Epithelial cell of esophagus (primary cell): ENCODE data around the gene C3orf85.

ENCODE experiments used
- DNase-seq: peaks from one replicate; pipeline ENCODE4 v3.0.0; 2010; ENCODE audit warnings: low read depth
- H3K4me3 ChIP-seq: 2 replicates; pipeline ENCODE4 v1.5.1; 2011; ENCODE audit warnings: mild to moderate bottlenecking, low read length, control low read depth
- CTCF ChIP-seq: IDR thresholded peaks from 2 replicates; pipeline ENCODE4 v1.5.1; 2011; ENCODE audit warnings: low read depth, mild to moderate bottlenecking, low read length, control low read depth, inconsistent platforms; ENCODE audit not compliant: insufficient read depth; ENCODE audit errors: missing control alignments

C3orf85 gene

GRCh38 chr3:109143646-109144045 is 7.1 kb downstream of the C3orf85 start:
- H3K4me3 ChIP-seq, result no peak overlapping the region
- TF ChIP-seq CTCF, result no peak
- no peak for DNase-seq

GRCh38 chr3:109149078-109149477 is 12.6 kb downstream of the C3orf85 start:
- no peak overlapping the region for H3K4me3 ChIP-seq
- TF ChIP-seq CTCF, result no peak
- DNase-seq, result no peak

GRCh38 chr3:109152320-109152719 is 15.8 kb downstream of the C3orf85 start:
- no peak for TF ChIP-seq CTCF
- no peak for DNase-seq
- H3K4me3 ChIP-seq, result no peak overlapping the region

- DNase-seq, result peak; percentile 7
- H3K4me3 ChIP-seq, result no peak overlapping the region
- no peak for TF ChIP-seq CTCF
Observed at GRCh38 chr3:109154979-109155378, 18.5 kb downstream of the C3orf85 start.

- no peak overlapping the region for H3K4me3 ChIP-seq
- DNase-seq, result no peak
- no peak for TF ChIP-seq CTCF
Observed at GRCh38 chr3:109155828-109156227, 19.3 kb downstream of the C3orf85 start.

- DNase-seq, result no peak
- no peak for TF ChIP-seq CTCF
- no peak overlapping the region for H3K4me3 ChIP-seq
Observed at GRCh38 chr3:109161487-109162123, 25.1 kb downstream of the C3orf85 start.

GRCh38 chr3:109165905-109166304 is 29.4 kb downstream of the C3orf85 start:
- TF ChIP-seq CTCF, result no peak
- H3K4me3 ChIP-seq, result no peak overlapping the region
- no peak for DNase-seq
